ENCODE results near the gene KLRF1.

Gene KLRF1

GRCh38 chr12:9784816-9785215 lies 42.5 kb upstream of the KLRF1 start:
- H3K4me1 ChIP-seq = no peaks in the 10 kb centered on the region
- no peaks in the 10 kb centered on the region for H3K9me3 ChIP-seq
- no peak for TF ChIP-seq CTCF (IDR thresholded peaks at IDR 0.05)
- no peak overlapping the region for H3K27ac ChIP-seq
- no peaks in the 10 kb centered on the region for H3K36me3 ChIP-seq
- intact Hi-C loops (cut with DNase I; ENCODE audit: low total_unique reads) = no loop called here
- H3K4me3 ChIP-seq = no peak overlapping the region
- no peaks in the 10 kb centered on the region for H3K27me3 ChIP-seq
- DNase-seq = no peak

- H3K9me3 ChIP-seq = no peaks in the 10 kb centered on the region
- TF ChIP-seq CTCF (IDR thresholded peaks at IDR 0.05) = no peak
- H3K27me3 ChIP-seq = no peaks in the 10 kb centered on the region
- H3K36me3 ChIP-seq = no peaks in the 10 kb centered on the region
- H3K4me3 ChIP-seq = no peak overlapping the region
- no peak overlapping the region for H3K27ac ChIP-seq
- intact Hi-C loops (cut with DNase I; ENCODE audit: low total_unique reads) = no loop called here
- no peak for DNase-seq
- no peaks in the 10 kb centered on the region for H3K4me1 ChIP-seq
Observed at GRCh38 chr12:9786726-9787717, 40.3 kb upstream of the KLRF1 start.

- no peak for DNase-seq
- H3K9me3 ChIP-seq = no peaks in the 10 kb centered on the region
- no peak for TF ChIP-seq CTCF (IDR thresholded peaks at IDR 0.05)
- H3K27ac ChIP-seq = no peak overlapping the region
- intact Hi-C loops (cut with DNase I; ENCODE audit: low total_unique reads) = loop anchor here (5.0 kb wide), 1 partner anchor 185 kb away; the partner anchor contains the start of gene KLRB1
- H3K36me3 ChIP-seq = no peaks in the 10 kb centered on the region
- H3K27me3 ChIP-seq = no peaks in the 10 kb centered on the region
- H3K4me1 ChIP-seq = no peaks in the 10 kb centered on the region
- no peak overlapping the region for H3K4me3 ChIP-seq
Observed at GRCh38 chr12:9792185-9792900, 34.9 kb upstream of the KLRF1 start.

- H3K27ac ChIP-seq = no peak overlapping the region
- intact Hi-C loops (cut with DNase I; ENCODE audit: low total_unique reads) = loop anchor here (5.0 kb wide), 1 partner anchor 186 kb away; the partner anchor contains the start of gene KLRB1
- no peaks in the 10 kb centered on the region for H3K4me1 ChIP-seq
- no peaks in the 10 kb centered on the region for H3K9me3 ChIP-seq
- no peak for TF ChIP-seq CTCF (IDR thresholded peaks at IDR 0.05)
- no peaks in the 10 kb centered on the region for H3K27me3 ChIP-seq
- H3K36me3 ChIP-seq = no peaks in the 10 kb centered on the region
- no peak overlapping the region for H3K4me3 ChIP-seq
- DNase-seq = no peak
Observed at GRCh38 chr12:9792961-9793617, 34.2 kb upstream of the KLRF1 start.

- Histone ChIP-seq H3K27me3 (no peaks in the 10 kb centered on the region), H3K9me3 (no peaks in the 10 kb centered on the region), H3K27ac (no peak overlapping the region), H3K36me3 (no peaks in the 10 kb centered on the region), H3K4me1 (no peaks in the 10 kb centered on the region), H3K4me3 (no peak overlapping the region)
- intact Hi-C loops (cut with DNase I; ENCODE audit: low total_unique reads) = loop anchor here (5.0 kb wide), 1 partner anchor 187 kb away; the partner anchor contains the start of gene KLRB1
- DNase-seq = no peak
- TF ChIP-seq CTCF (IDR thresholded peaks at IDR 0.05) = no peak
Observed at GRCh38 chr12:9793779-9794395, 33.4 kb upstream of the KLRF1 start.
